Neural progenitor cell (in vitro differentiated cells): ENCODE results near the gene LGSN.

Experiments used
- CTCF ChIP-seq: fragments of 200-600 bp; sonication (generic); IDR thresholded peaks from 2 replicates; pipeline ENCODE4 v1.5.1; 2017; ENCODE audit warnings: antibody characterized with exemption, mild to moderate bottlenecking
- EZH2phosphoT487 ChIP-seq: fragments of 200-600 bp; sonication (generic); IDR thresholded peaks from 2 replicates; pipeline ENCODE4 v1.6.1; 2017; ENCODE audit warnings: antibody characterized with exemption

GRCh38 chr6:63321821-63322220, 2.0 kb upstream of the LGSN start:
- TF ChIP-seq CTCF (no peak), EZH2phosphoT487 (no peak)
